GM12872 (cell line): ENCODE measurements around the gene SBNO2.

Source experiments
- TF ChIP-seq, protein P1 (sequence below): IDR thresholded peaks from 3 replicates; pipeline ENCODE4 v1.5.1; 2011; ENCODE audit warnings: low read depth, mild to moderate bottlenecking, low read length, moderate library complexity; ENCODE audit not compliant: insufficient read depth

Gene SBNO2

DNA sequence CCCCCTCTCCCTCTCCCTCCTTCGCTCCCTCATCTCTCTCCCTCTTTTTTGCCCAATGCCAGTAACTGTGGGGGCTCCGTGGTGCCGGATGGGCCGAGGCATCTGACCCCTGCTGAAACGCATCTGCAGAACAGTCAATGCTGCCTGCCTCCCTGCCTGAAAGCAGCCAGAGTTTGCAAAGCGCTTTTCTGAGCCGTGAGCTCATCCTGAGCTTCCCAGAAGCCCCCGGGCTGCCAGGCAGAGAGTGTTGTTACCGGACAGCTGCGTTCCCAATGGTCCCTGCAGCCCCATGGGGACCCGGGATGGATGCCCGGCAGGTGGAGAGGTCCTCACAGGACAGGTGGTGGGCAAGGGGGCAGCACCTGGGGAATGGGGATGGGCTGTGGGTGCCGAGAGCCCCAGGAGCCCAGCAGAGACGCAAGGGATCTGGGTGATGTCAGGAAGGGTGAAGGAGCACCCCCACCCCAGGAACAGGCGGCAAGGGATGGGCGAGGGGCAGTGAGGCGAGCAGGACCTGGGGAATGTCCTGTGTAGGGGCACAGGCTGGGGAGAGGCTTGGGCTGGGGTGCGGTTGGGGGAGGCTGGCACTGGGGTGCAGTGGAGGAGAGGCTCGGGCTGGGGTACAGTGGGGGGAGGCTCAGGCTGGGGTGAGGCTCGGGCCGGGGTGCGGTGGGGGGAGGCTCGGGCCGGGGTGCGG lies 37.3 kb downstream of the SBNO2 start:
- TF ChIP-seq, protein P1, sequence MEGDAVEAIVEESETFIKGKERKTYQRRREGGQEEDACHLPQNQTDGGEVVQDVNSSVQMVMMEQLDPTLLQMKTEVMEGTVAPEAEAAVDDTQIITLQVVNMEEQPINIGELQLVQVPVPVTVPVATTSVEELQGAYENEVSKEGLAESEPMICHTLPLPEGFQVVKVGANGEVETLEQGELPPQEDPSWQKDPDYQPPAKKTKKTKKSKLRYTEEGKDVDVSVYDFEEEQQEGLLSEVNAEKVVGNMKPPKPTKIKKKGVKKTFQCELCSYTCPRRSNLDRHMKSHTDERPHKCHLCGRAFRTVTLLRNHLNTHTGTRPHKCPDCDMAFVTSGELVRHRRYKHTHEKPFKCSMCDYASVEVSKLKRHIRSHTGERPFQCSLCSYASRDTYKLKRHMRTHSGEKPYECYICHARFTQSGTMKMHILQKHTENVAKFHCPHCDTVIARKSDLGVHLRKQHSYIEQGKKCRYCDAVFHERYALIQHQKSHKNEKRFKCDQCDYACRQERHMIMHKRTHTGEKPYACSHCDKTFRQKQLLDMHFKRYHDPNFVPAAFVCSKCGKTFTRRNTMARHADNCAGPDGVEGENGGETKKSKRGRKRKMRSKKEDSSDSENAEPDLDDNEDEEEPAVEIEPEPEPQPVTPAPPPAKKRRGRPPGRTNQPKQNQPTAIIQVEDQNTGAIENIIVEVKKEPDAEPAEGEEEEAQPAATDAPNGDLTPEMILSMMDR = no peak

DNA sequence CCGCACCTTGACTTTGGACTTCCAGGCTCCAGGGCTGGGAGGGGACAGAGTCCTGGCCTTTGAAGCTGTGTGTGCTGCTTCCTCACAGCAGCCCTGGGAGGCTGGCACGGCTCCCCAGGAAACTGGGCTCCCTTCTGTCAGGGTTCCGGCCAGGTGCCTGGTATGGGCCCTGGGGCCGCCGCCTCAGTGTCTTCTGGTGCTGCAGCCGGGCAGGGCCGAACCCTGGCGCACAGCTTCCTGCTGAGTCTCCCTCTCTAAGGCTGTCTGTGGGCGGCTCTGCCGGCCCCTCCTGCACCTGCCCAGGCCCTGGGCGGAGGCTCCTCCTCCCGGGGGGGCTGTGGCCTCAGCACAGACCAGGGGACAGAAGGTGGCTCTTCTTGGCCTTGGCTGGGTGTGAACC lies 37.9 kb downstream of the SBNO2 start:
- TF ChIP-seq, protein P1 = no peak

DNA sequence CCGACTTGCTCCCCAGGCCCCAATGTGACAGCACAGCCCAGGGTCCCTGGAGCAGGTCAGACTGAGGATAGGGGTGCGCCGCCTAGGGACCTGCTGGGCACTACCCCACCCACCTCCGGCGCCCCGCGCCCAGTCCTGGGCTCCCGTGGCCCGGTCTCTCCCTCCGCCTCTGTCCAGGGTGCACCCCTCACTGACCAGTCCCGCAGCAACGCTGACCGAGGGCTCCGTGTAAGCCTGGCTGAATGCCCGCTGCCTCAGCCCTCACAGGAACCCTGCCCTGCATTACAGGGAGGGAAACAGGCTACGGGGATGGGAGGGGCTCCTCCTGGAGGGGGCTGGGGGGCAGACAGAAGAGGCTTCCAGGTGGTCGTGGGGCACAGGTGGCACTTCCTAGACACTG lies 38.6 kb downstream of the SBNO2 start:
- TF ChIP-seq, protein P1 = no peak

DNA sequence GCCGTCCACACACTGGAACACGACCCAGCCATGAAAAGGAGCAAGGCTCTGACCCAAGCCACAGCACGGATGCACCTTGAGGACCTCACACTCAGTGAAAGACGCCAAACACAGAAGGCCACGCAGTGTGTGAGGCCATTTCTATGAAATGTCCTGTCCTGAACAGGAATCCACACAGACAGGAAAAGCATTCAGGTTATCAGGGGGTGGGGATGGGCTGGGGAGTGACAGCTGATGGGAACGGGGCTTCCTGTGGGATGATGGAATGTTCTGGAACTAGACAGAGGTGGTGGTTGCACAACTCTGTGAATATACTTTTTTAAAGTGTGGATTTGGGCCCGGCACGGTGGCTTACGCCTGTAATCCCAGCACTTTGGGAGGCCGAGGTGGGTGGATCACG lies 39.6 kb downstream of the SBNO2 start:
- TF ChIP-seq, protein P1 = no peak

DNA sequence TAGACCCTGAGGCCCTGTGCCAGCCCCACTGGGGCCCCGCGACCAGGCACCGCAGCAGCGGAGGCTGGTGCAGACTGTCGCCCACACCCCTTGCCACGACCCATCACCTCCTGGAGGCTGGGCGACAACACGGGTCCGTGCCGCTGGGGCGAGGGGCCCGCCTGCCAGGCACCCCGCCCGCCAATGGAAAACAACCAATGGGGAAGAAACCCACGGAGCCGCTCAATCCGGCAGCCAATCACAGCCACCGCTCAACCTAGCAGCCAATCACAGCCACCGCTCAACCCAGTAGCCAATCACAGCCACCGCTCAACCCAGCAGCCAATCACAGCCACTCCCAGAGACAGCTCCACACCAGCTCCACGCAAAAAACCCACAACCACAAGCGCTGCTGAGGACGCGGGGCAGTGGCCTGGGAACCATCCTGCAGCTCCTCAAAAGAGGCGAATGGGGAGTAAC lies 40.6 kb downstream of the SBNO2 start:
- TF ChIP-seq, protein P1 = no peak

DNA sequence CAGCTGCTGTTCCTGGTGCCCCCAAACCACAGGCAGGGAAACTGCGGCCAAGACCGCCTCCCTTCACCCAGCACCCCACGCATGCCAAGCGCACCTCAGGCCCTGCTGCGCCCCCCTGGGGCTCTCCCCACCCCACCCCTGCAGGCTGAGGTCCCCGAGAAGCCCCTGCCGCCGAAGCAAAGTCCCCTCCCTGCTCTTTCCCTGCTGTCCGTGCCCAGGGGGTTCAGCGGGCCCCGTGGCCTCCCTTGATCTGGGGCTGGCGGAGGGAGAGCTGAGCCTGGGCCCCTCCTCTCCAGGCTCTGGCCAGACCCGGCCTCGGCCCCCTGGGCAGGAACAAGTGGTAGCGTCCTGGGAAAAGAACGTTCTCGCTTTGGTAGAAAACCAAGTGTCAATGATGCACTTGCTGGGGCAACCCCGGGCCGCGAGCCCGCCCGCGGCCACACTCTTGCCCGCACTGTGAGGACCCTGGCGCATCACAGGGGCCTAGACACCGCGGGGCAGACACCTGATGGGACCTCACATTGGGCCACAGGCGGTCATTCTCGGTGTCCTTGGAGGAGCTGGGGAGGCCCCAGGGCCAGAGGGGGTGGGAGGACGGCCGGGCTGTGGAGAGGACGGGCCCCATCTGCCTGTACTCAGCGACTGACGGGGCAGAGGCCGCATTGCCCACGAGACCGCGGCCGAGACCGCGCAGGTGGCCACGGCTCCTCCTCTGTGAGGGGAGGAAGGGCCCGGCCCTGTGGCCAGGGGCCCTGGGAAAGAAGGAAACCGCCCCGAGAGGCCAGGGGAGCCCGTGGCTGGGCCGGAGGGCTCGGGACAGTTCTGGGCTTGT lies 41.3 kb downstream of the SBNO2 start:
- TF ChIP-seq, protein P1 = no peak

DNA sequence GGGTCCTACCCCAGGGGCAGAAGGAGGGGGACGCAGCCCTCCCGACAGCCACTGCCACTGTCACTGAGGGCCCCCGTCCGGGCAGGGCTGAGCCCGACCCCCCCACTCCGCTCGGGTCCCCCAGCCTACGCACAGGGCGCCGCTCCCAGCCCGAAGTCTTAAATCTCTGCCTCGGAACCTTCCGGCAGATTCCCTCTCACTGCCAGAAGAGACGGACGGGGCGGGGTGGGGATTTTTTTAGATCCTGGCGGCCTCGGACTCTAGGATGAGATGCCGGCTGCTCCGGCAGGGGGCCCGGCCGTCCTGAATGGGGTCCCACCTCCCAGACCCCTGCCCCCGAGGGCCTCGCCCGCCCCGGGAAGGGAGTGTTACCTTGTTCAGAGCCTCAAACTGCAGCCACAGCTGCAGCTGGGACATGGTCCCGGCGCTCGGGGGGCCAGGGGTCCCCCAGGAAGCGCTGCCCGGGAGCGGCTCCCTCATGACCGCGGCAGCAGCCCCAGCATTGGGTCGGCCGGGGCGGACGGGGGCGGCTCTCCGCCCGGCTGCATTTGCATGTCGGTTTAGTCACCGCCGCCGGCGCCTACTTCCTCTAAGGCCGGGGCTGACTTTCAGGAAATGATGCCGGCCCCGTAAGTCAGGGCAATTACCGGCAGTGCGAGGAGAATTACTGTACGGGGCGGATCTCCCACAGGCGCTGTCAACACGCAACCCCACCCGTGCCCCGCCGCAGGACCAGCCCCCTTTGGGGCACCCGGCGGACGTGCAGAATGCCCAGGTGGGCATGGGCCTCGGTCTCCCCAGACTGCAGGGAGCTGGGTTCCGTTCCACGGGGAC lies 42.1 kb downstream of the SBNO2 start:
- TF ChIP-seq, protein P1 = 0 out of 3 replicates have a peak, but pooled peaks have one; percentile 5
